Hindlimb muscle (tissue), 1 donor: ENCODE results near the gene SLC12A8. TPM values are rescaled to one million over a fixed set of nuclear protein-coding genes. Genes with fewer than 3 reads are reported as not detected.
A peak's percentile ranks its signal among the peaks of the same experiment; 100 is the strongest.

Experiments
- DNase-seq: peaks from one replicate; pipeline ENCODE4 v3.0.0-alpha.2; 2013
- polyA plus RNA-seq: library from polyadenylated mRNA; unstranded; fragments of 120-200 nt; gene quantifications from one replicate; pipeline ENCODE4 v1.2.1, GENCODE V29; 2013; ENCODE audit not compliant: insufficient read length

Gene SLC12A8
- polyA plus RNA-seq, 1 donor: 0.45 TPM

- DNase-seq: no peak
These were observed 140.2 kb downstream of the SLC12A8 start for GRCh38 chr3:125072301-125072700.

- DNase-seq: no peak
These were observed 142.4 kb downstream of the SLC12A8 start for GRCh38 chr3:125069968-125070745.

- DNase-seq: no peak
These were observed 143.1 kb downstream of the SLC12A8 start for GRCh38 chr3:125069452-125069851.

- no peak for DNase-seq
These were observed 144.3 kb downstream of the SLC12A8 start for GRCh38 chr3:125068265-125068664.

- DNase-seq: no peak
These were observed 145.3 kb downstream of the SLC12A8 start for GRCh38 chr3:125067225-125067624.

- no peak for DNase-seq
These were observed 149.5 kb downstream of the SLC12A8 start for GRCh38 chr3:125062904-125063618.

DNA sequence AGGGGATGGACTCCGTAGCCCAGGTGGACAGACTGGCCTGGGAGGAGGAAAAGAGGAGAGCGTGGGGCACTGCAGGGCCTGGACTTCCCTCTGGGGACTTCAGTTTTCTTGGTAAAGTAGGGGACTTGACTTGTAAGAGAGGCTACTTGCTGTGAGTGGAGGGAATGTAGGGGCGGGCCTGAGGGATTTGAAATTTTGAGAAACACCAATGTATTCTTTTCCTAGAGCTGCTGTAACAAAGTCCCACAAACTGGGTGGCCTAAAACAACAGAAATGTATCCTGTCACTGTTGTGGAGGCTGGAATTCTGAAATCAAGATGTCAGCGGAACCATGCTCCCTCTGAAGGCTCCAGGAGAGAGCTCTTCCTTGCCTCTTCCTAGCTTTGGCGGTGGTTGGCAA is 150.9 kb downstream of the SLC12A8 start:
- no peak for DNase-seq

DNA sequence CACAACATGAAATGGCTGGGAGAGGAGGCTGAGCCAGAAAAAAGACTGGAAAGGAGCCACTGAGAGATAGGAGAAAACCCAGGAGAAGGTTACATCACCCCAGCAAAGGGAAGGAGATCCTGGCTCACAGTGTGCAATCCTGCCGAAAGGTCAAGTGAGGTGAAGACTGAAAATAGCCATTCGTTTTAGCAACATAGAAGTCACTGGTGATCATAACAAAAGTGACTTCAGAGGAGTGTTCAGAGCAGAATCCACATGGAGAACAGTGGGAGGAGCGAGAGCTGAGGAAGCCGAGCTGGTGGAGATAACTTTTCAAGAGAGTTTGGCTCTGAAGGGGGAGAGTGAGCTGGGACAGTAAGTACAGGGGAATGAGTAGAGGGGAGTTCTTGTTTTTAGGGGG is 151.4 kb downstream of the SLC12A8 start:
- DNase-seq: no peak

- DNase-seq: no peak
These were observed 152.9 kb downstream of the SLC12A8 start for GRCh38 chr3:125059488-125060245.

DNA sequence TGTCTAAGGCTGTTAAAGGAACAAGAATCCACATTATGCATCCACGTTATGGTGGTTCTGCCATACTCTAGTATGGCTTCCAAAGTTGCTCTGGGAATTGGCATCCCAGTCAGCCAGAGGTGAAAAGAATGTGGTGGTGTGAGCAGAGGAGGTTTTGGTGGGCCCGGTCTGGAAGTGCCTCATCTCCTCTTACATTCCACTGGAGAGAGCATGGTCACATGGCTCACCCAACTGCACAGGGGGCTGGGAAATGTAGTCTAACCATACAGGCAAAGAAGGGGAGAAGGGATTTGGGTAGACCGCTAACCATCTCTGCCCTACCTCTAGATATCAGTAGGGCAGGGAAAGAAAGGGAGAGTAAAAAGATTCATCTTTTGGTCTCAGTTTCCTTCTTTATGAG is 153.6 kb downstream of the SLC12A8 start:
- DNase-seq: no peak

- no peak for DNase-seq
These were observed 154.0 kb downstream of the SLC12A8 start for GRCh38 chr3:125058529-125058928.

- DNase-seq: no peak
These were observed 155.2 kb downstream of the SLC12A8 start for GRCh38 chr3:125057186-125057850.

GRCh38 chr3:125055913-125056745 is 156.4 kb downstream of the SLC12A8 start, which contains the start of gene HEG1:
TSS of gene HEG1 (minus strand) at chr3:125055997. CDS start at chr3:125055890, 107 bp downstream.
- peak; percentile 85 for DNase-seq

DNA sequence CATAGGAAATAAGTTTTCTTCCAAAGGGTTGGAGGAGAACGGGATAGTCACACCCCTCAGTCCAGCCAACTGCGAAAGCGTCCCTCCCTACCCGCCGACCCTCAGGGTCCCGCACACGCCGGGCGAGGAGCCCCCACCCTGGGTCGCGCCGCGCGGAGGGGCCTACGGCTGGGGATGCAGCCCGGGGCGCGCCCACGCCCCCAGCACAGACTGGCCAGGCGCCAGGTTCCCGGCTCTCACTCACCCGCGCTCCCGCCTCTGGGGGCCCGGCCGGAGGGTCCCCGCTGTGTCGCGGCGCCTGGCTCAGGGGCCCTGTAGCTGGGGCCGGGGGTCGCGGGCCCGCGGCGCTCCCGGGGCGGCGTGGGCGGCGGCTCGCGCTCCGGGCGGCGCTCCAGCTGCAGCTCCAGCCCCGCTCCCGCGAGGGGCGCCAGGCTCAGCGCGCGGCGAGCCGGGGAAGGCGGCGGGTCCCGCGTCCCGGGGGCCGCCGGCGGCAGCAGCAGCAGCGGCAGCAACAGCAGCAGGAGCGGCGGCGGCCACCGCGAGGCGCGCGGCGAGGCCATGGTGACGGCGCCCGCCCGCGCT is 157.1 kb downstream of the SLC12A8 start:
- no peak for DNase-seq

- DNase-seq: no peak
These were observed 157.9 kb downstream of the SLC12A8 start for GRCh38 chr3:125054449-125055329.

GRCh38 chr3:125054062-125054448 is 158.5 kb downstream of the SLC12A8 start:
- no peak for DNase-seq

- no peak for DNase-seq
These were observed 159.2 kb downstream of the SLC12A8 start for GRCh38 chr3:125053304-125053699.

- no peak for DNase-seq
These were observed 159.8 kb downstream of the SLC12A8 start for GRCh38 chr3:125052624-125053303.

DNA sequence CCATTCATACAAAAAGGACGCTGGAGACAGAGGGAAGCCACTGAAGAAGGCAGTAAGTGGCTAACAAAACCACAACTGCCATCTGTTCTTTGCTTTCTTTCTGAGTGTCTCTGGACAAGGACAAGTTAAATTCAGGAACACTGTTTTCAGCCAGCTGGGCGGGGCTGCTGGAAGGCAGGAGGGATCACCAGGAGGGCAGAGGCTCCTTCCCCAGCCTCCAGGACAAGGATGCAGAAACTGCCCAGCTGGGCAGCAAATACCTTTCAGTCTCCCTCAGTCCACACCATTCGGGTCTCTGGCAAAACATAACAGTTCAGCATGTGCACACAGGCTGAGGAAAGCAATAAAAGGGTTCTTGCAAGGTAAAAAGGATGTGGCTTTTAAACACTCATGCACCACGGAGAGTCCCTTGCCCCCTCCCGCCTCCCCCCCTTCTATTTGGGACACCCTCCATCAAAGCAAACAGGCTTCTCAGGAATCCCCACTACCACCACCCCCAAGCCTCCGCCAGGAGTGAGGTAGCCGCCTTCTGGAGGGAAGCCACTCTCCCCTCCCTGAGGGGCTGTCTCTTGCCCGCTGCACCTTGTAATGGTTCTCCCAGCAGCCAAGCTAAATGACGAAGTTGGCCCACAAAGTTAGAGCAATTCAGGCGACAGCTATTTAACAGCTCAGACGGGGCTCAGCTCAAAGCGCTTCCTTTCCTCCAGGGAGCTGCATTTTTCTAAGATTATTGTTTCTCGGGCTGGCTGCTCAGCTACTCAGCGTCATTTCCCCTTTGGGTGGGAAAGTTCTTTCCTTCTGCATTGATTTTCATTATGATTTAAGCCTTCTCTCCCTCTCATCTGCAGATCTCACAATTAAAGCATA is 160.6 kb downstream of the SLC12A8 start:
- peak; percentile 62 for DNase-seq
